A673 (cell line): ENCODE data around the gene TAAR1.

ENCODE experiments used
- CTCF ChIP-seq: fragments of 300-800, 200-600 bp; sonication (generic); conservative IDR thresholded peaks from 2 replicates; pipeline ENCODE4 v1.5.1; 2017; ENCODE audit warnings: low read depth, mild to moderate bottlenecking, antibody characterized with exemption, low read length, moderate library complexity, mixed read lengths
- EZH2 ChIP-seq: fragments of 200-600 bp; sonication (generic); IDR thresholded peaks from 2 replicates; pipeline ENCODE4 v1.6.1; 2017; ENCODE audit warnings: borderline replicate concordance, low read depth, mild to moderate bottlenecking, mixed read lengths, antibody characterized with exemption, low read length; ENCODE audit not compliant: poor library complexity, severe bottlenecking

GRCh38 chr6:132624175-132624574 is 34.8 kb downstream of the TAAR1 start, which contains the start of gene TAAR2:
- TF ChIP-seq CTCF: no peak
- TF ChIP-seq EZH2: no peak
